Colon (tissue), 2 donors: ENCODE results near the gene ZNF280C.

Experiments used
- FAIRE-seq: peaks from 2 replicates; lab custom pipeline; 2012; peaks lifted over from hg19 to GRCh38; lab: Jason Lieb, UNC
- donor health status: control.
- donor health status: control.

Gene ZNF280C

DNA sequence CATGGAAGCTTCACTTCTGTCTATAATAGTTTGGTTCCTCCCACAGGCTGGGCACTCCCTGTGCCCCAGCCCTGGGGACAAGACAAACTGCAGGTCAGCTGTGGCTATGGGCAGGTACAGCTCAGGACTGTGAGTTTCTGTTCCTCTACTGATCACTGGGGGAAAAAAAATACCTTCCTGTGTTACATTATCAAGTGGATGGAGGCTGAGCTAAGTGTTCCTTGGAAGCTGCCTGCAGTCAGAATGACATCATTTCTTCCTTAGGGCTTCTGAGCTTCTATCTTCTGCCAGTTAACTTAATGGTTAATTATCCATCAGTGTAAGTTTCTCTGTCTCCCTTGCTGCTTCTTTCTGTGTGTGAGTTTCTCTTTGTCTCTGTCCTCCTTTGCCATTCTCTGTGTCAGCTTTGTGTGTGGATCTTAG is 92.3 kb downstream of the ZNF280C start:
- FAIRE-seq, result no peak

GRCh38 chrX:130174937-130175336 is 93.8 kb downstream of the ZNF280C start:
- FAIRE-seq, result no peak

DNA sequence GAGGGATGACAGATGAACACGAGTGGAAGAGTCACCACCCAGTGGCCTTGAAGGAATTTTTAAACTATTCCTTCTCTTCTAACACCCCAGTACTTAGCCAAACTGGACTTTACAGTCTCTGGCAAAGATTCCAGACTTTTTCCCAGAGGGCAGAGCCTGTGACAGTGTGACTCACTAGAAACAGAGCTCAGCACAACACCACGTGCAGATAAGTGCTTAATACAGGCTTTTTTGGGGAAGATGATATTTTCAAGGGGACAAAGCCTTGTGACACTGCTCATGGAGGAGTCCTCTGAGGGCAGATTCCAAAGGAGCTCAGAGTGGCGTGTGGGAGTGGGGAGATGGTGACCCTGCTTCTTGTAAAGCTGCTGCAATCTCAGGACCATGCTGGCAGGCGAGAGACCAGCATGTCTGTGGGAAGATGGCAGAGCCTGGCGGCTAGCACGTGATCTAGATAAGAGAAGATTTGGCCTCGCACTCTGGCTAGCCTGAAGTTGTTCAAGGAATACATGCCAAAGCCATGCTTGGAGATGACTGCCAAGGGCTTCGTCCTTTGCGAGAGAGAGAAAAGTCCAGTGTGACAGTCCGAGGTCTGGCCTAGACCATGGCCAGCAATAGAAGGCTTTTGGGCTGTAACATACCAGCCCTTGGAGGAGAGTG is 94.5 kb downstream of the ZNF280C start:
- FAIRE-seq, result no peak

DNA sequence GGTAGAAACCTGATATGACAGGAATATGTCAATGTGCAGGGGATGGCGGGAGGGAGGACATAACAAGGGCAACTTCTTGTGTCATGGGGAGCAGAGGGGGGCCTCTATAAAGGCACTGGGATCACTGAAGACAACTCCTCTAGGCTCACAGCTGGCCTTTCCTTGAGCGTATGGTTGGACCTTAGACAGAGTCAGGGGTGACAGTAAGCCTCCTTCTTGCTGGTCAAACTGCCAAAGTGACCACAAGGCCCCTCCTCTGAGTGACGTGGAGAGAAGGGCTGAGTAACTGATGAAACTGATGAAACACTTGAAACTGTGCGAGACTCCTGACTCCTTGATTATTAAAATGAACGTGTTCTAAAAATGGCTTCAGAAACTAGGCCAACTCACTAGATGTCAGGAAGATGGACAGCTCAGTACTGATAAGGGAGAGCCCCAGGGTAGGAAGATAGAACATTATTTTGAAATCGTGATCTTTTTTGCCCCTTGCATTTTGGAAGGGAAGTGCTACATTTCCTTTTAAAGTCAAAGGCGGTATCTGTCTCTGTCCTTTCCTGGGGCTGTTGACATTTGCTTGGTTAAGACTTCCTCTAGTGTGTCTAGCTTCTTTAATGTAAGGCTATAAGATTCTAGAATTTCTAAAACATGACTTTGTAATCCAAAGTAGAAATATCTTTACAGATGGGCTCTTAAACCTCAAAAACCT is 95.4 kb downstream of the ZNF280C start:
- FAIRE-seq, result no peak

DNA sequence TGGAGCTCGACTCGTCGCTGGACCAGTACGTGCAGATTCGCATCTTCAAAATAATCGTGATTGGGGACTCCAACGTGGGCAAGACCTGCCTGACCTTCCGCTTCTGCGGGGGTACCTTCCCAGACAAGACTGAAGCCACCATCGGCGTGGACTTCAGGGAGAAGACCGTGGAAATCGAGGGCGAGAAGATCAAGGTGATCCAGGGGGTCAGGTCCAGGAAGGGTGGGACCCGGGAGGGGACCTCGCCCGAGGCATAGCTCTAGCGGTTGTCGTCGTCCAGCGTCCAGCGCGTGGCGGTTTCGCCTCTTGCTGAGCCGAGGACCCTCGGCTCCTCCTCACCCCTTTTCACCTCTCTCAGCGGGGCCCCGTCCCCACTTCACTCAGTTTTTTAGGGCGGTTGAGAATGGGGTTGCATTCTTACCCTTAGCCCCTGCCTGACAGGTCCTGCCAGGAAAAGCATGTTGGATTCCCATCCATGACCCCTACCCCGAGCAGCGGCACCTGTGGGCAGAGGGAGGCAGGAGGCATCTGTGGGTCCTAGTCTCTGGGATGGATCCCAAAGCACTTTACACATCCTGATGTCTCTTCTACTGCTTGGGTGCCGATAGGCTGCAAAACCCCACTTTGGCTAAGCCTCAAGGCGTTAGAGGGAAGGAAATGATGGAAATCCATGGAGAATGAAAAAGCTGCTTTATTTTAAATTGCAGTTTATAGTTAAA is 96.4 kb downstream of the ZNF280C start:
- no peak for FAIRE-seq

GRCh38 chrX:130171446-130172126 is 97.1 kb downstream of the ZNF280C start, which contains the start of gene RAB33A:
Gene RAB33A, plus strand, starts transcription at chrX:130171962. Its CDS starts 101 bp downstream, at chrX:130172063.
- FAIRE-seq, result no peak

GRCh38 chrX:130170752-130171445 is 97.8 kb downstream of the ZNF280C start:
- no peak for FAIRE-seq

- FAIRE-seq, result no peak
Measured at GRCh38 chrX:130167040-130167439, 101.7 kb downstream of the ZNF280C start.

DNA sequence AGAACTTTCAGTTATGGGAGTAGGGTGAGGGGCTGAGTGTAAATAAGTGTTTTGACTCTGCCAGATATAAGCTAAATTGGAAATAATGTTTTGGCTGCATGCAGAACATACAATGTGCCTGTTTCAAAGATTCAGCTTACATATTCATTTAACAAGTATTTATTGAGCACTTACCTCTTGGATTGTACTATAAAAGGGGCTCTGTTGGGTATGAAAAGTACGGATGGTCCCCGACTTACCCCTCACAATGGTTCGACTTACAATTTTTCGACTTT is 102.3 kb downstream of the ZNF280C start:
- FAIRE-seq, result no peak

- no peak for FAIRE-seq
Measured at GRCh38 chrX:130165703-130166502, 102.8 kb downstream of the ZNF280C start, which contains the start of gene AIFM1. Gene AIFM1, minus strand, starts transcription at chrX:130165841. Its CDS starts 185 bp downstream, at chrX:130165656.

GRCh38 chrX:130165181-130165702 is 103.5 kb downstream of the ZNF280C start:
- FAIRE-seq, result no peak

DNA sequence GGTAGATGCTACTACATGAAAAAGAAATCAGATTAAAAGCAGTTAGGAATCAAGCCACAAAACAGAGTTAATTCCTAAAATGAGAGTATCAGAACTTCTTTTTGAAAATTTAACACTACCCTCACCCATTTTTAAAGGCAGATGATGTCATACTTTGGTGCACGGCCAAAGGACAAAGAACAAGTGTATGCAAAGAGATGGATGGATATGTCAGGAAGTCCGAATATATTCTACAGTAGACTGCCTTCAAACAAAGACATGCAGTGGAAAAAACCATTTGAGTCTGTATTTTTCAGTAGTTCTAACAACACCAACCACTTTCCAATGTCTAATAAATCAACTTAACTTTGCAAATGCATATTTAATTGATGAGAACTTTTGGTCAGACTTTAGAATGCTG is 105.3 kb downstream of the ZNF280C start:
- no peak for FAIRE-seq

- no peak for FAIRE-seq
Measured at GRCh38 chrX:130162094-130162735, 106.5 kb downstream of the ZNF280C start.

- no peak for FAIRE-seq
Measured at GRCh38 chrX:130159776-130160175, 108.9 kb downstream of the ZNF280C start.

DNA sequence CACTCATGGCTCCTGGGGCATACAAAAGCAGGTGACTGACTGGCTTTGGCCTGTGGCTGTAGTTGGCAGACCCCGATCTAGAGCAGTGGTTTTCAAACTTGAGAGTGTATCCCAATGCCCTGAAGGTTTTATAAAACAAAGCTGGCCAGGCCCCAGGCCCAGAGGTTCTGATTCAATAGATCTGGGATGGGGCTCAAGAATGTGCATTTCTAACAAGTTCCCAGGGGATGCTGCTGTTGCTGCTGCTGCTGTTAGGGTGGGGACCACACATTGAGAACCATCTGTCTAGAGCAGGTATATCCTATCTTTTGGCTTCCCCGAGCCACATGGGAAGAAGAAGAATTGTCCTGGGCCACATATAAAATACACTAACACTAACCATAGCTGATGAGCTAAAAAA is 110.4 kb downstream of the ZNF280C start:
- FAIRE-seq, result no peak

DNA sequence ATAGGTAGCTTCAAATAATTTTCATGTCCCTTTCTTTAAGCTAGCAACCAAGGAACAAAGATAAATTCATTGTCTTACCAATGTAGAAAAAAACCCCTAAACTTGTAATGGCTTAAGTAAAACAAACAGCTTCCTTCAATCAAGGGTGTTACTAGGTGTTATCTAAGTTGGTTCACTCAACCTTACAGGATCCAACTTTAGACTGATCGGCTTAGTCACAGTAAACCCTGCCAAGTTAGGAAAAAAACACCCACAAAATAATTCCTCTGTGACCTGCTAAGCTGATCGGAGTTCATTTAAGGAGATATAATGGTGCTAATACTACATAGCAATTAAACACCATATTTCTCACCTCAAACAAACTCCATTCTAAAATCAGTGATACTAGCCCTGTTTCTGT is 113.1 kb downstream of the ZNF280C start:
- FAIRE-seq, result no peak
